ENCODE results near the gene GLUD1.

- TF ChIP-seq CTCF (IDR thresholded peaks at IDR 0.05; ENCODE audit: poor library complexity, severe bottlenecking) (no peak), POLR2AphosphoS5 (IDR thresholded peaks at IDR 0.05) (no peak), REST (IDR thresholded peaks at IDR 0.05; ENCODE audit: borderline replicate concordance) (no peak), EZH2 (IDR thresholded peaks at IDR 0.05; ENCODE audit: borderline replicate concordance, insufficient read depth, low read length, poor library complexity, severe bottlenecking) (no peak), MXI1 (conservative IDR thresholded peaks at IDR 0.05; ENCODE audit: poor library complexity, severe bottlenecking) (no peak), TAF1 (IDR thresholded peaks at IDR 0.05; ENCODE audit: low read depth) (no peak), EP300 (conservative IDR thresholded peaks at IDR 0.05; ENCODE audit: poor library complexity, severe bottlenecking) (no peak), RAD21 (conservative IDR thresholded peaks at IDR 0.05) (no peak)
Observed at GRCh38 chr10:87053111-87053510, 41.5 kb downstream of the GLUD1 start.

Measured in neural cell (in vitro differentiated cells).